ENCODE measurements around the gene PRKCA.

Gene PRKCA

GRCh38 chr17:66625311-66625767 is 322.9 kb downstream of the PRKCA start:
- no peak for DNase-seq (ENCODE audit: low read depth)

GRCh38 chr17:66627985-66628384 is 325.6 kb downstream of the PRKCA start:
- no peak for DNase-seq (ENCODE audit: low read depth)

DNA sequence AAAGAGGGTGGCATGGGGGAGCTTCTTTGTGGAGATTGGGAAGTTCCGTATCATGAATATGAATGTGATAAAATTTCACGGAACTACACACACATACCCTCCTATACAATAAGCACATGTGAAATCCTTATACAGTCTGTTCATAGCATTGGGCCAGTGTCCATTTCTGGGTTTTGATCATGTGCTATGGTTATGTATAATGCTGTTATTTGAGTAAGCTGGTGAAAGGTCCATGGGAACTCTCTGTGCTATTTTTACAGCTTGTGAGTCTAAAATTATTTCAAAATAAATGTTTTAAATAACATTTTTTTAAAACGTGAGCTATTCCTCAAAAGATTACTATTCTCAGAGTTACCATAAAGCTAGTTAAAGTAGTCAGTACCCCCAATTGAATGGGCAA is 327.3 kb downstream of the PRKCA start:
- DNase-seq (ENCODE audit: low read depth): no peak

DNA sequence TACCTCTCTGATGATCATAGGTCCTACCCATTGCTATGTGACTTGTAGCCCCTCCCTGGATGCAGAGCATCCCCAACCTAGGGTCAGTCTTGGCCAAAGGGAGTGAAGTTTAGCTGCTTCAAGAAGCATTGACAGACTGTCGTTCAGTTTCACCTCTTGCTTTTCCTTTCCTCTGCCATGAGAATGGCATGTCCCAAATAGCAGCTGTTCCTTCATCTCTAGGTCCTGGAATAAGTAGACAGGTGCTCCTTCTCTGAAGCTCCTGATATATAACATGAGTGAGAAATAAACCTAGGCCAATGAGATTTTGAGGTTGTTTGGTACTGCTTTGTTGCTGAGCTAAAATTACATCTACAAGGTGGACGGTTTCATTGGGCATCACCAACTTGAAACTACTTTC is 328.0 kb downstream of the PRKCA start:
- DNase-seq (ENCODE audit: low read depth): no peak

- no peak for DNase-seq (ENCODE audit: low read depth)
These were observed 328.5 kb downstream of the PRKCA start for GRCh38 chr17:66630828-66631472.

DNA sequence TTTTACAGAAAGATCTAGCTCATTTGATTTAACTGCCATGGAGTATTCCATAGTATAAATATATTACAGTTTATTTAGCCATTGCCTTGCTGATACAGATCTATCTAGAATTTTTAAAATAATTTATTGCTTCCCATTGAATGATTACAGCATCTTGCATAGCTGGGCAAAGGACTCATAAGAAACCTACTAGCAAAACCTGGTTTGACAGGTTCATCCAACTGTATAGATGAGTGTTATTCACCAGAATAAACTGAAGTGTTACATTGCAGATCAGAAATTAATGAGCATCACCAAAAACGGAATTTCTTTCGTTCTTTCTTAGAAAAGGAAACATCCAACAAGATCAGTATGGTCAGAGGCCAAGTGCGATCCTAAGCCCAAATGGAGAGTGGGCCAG is 330.3 kb downstream of the PRKCA start:
- DNase-seq (ENCODE audit: low read depth): no peak

- no peak for DNase-seq (ENCODE audit: low read depth)
These were observed 331.0 kb downstream of the PRKCA start for GRCh38 chr17:66633317-66633965.

DNA sequence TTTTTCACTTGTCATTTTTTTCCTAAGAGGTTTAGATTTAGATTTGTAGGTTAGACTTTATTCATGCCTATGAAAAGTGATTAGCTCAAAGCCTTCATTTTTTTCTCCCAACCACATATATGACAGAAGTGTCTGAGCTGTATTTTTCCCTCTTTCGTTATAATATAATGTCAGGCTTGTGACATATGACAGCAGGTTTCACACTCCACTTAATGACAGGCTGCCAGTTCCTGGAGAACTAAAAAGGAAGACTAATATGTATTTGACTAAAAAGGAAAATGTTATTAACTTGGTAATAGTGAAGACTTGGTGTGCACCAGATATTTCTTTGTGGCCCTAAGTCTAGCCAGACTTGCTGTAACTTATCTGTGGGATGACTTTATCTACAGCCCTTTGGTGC is 331.8 kb downstream of the PRKCA start:
- DNase-seq (ENCODE audit: low read depth): no peak

DNA sequence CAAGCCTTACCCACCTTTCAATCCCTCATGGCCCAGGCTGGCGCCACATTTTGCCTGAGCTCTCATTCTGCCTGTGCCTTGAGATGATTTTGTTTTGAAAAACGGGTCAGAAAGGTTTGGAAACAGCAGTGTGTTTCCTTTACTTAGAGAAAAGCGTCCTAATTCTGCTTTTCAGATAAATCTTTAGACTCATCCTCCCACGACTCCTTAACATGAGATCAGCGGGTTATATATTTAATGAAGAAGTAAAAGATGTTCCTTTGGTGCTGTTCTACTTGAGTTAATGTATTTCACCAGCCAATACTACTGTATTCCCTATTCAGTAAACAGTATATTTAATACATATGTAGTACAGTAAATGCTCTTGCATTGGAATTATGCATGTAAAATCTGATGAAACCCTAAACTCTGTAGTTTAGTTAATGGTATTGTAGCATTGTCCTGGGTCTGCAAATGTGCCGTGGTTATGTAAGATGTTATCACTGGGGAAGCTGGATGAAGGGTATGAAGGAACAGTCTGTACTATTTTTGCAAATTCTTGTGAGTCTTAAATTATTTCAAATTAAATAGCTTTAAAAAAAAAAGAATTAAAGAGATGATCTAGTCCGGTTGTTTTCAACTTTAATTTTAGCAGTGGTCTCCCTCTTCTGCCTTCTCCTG is 333.1 kb downstream of the PRKCA start:
- no peak for DNase-seq (ENCODE audit: low read depth)

- DNase-seq (ENCODE audit: low read depth): no peak
These were observed 333.7 kb downstream of the PRKCA start for GRCh38 chr17:66636111-66636510.

- no peak for DNase-seq (ENCODE audit: low read depth)
These were observed 335.1 kb downstream of the PRKCA start for GRCh38 chr17:66637491-66637890.

- no peak for DNase-seq (ENCODE audit: low read depth)
These were observed 336.5 kb downstream of the PRKCA start for GRCh38 chr17:66638707-66639479.

- DNase-seq (ENCODE audit: low read depth): no peak
These were observed 341.6 kb downstream of the PRKCA start for GRCh38 chr17:66643815-66644710.

DNA sequence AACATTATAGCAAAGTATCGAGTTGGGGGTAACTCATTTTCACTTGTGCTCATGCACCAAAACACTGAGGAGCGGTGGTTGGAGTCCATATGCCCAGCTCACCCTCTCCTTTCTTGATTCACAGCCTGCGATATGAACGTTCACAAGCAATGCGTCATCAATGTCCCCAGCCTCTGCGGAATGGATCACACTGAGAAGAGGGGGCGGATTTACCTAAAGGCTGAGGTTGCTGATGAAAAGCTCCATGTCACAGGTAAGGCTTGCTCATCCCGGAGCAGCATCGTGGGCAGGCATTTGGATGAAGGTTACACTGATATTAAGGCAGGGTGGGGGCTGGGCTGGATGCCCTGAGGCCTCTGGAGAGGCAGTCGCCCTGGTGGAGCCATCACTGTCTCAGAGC is 342.8 kb downstream of the PRKCA start:
- DNase-seq (ENCODE audit: low read depth): no peak

DNA sequence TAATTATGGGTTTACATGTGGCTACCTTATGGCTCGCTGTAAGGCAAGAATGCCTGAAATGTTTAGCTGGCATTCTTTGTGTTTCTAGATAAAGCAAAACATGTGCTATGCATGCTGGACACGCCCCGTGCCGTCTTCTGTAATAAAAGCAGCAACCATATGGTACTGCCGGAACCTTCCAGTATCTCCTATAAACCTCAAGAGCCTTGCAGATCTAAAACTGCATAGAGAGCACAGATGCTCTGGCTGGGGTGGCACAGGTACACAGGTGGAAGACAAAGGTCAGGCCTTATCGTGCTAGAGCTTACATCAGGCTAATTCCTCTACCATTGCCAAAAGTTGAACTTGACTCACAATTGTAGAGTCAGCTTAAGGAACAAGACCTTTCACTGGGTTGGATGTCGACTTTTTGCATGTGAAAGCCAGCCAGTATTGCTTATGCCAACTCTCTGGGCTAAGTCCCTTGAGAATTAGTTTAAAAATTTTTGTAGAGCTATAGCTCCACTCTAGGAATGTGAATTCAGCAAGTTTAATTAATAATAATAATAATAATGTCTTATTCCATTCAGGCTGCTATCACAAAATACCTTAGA is 345.1 kb downstream of the PRKCA start:
- no peak for DNase-seq (ENCODE audit: low read depth)

DNA sequence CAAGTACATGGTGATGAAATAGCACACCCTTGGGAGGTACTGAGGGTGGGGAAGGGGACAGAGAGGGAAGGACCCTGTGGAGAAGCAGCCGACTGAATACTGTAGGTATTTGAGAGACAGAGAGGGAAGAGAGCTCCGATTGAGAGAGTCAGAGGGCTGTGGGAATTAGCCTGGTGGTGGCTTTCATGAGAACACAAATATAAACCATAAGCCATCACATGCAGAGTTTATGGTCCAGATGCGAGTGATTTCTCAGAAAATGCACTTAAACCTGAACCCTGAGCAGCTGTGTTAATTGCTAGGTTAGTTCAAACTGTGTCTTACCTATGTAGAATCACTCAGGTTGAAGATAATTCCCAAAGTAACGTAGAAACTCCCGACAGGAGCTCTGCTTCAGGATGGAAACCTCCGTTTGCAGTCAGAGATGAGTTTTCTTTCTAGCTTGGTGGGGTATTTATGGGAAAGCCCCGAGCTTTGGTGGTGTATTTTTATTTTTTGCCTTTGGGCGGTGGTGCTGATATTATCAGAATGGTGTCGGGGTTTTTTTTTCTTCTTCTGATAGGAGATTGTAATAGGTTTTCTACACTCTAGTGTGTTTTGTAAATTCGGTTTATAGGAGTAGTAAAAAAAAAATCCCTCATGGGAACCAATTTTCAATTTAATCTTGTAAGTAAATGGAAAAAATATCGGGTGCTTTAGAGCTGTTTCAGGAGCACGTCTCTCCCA is 347.6 kb downstream of the PRKCA start:
- no peak for DNase-seq (ENCODE audit: low read depth)

DNA sequence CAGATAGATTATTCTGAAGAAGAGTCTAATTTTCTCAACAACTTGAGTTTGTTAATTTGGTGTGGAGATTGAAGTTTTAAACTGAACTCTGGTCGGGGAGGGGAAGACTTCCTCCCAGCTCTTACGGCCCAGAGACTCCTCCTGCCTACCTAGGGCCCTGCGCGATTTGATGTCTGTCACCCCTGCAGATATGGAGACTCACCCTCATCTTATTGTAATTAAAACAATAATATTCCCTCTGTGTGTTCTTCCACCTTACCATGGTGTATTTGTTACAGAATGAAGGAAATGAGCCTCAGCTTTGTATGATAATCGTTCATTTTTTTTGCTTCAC is 348.1 kb downstream of the PRKCA start:
- no peak for DNase-seq (ENCODE audit: low read depth)

DNA sequence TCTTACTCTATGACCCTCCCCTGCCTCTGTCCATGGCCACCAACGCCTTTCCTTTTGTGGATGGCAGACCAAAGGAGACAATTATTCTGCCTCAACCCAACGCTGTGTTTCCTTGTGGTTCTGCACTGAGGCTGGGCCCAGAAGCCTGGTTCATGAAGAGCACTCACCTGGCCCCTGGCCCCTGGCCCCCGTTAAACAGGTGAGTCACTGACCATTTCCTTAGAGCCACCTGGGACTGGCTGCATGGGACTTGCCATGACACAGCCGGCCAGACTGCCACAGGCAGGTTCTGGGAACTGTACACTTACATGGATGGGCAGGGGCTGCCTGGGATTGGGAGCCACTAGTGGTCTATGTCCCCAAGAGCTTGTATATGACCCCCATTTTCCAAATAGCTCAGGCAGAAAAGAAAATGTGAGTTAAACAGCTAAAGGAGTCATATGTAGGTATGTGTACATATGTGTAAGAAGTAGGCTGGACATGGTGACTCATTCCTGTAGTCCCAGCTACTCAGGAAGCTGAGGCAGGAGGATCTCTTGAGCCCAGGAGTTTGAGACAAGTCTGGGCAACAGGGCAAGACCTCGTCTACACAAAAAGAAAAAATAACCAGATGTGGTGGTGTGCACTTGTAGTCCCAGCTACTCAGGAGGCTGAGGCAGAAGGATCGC is 350.6 kb downstream of the PRKCA start:
- no peak for DNase-seq (ENCODE audit: low read depth)

DNA sequence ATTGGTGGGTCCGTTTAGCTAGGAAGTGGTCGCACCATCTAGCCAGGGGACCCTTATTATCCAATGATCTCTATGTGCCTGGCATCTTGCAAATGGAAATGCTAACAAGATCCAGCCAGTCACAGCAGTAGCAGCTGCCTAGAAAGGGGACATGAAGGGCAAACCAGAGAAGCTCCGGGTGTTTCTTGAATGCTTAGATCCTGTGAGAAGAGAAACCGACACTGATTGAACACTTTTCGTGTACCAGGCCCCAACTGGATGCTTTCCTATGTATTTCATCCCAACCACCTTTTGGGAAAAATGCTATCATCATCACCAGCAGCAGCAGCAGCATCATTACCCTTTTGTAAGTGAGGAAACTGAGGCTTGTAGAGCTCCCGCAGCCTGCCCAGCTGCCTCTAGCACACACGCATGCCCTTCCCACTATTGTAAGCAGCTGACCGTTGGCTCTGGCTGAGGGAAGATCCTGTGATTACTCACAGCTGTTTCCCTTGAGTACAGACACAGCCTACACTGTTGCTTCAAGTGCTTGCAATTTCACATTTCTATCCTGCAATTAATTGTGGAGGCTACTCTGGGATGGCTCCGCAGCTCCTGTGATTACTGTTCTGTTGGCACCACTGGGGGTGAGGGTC is 351.8 kb downstream of the PRKCA start:
- no peak for DNase-seq (ENCODE audit: low read depth)

- DNase-seq (ENCODE audit: low read depth): no peak
These were observed 352.4 kb downstream of the PRKCA start for GRCh38 chr17:66654764-66655163.
